ENCODE results near the gene MED20.
A peak's percentile ranks its signal among the peaks of the same experiment; 100 is the strongest.

The MED20 gene

DNA sequence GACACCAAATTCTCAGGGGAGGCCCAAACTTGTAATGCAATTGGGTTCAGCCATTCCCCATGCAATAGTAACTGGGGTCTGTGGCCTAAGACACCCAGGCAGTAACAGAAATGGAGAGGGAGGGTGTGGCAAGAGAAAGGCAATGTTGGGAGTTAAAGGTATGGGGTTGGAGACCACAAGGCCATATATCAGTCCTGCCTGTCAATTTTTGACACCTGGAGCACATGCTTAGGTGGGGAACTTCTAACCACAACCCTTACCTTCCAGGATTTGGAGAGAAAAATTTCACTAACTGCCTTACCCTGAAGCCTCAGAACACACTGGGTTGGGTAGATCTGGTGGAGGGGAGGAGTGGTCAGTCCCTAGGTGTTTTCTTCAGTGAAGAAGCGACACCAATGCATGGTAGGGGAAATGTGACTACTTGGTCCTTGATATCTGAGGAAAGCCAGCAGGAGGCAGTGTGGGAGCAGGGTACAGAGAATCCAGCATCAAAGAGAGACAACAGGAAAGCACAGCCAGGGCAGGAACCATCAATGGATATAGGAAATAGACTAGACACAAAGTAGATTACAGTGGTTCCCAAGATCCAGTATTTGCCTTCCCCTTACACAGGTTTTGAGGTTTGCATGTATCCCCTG is 18.9 kb downstream of the MED20 start:
- DNase-seq = peak; percentile 67

DNA sequence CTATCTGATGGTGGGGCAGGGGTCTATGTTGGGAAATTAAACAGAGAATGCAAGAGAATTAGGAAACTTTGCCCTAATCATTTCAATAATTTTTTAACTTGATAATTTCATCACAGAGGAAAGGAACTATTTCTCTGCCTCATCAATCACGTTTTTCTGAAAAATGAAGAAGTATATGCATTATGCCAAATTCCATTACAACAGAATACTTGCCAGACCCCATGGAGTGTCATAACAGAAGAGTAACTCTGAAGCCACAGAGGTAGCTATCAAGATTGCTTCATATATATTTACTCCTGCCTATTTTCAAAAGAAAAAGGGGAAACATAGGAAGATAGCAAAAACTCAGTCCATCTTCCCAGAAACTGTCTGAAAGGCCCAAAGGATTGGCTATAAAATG is 20.1 kb downstream of the MED20 start:
- no peak for DNase-seq

DNA sequence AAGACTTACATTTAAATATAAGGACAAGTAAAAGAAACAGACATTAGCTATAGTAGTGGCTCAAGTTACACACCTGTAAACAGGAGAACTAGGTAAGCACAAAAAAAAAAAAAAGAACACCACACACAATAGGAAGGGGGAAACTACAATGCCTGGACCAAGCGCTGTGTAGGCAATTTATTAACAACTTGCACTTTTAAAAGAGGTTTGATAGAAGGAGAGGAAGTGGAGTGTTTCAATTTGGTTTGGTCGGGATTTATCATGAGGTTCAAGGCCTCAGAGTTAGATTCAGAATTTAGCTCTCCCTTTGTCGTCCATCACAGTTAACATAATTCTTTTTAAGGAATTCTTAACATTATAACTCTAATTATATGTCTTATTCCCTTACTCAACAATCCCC is 24.7 kb downstream of the MED20 start:
- DNase-seq = no peak

DNA sequence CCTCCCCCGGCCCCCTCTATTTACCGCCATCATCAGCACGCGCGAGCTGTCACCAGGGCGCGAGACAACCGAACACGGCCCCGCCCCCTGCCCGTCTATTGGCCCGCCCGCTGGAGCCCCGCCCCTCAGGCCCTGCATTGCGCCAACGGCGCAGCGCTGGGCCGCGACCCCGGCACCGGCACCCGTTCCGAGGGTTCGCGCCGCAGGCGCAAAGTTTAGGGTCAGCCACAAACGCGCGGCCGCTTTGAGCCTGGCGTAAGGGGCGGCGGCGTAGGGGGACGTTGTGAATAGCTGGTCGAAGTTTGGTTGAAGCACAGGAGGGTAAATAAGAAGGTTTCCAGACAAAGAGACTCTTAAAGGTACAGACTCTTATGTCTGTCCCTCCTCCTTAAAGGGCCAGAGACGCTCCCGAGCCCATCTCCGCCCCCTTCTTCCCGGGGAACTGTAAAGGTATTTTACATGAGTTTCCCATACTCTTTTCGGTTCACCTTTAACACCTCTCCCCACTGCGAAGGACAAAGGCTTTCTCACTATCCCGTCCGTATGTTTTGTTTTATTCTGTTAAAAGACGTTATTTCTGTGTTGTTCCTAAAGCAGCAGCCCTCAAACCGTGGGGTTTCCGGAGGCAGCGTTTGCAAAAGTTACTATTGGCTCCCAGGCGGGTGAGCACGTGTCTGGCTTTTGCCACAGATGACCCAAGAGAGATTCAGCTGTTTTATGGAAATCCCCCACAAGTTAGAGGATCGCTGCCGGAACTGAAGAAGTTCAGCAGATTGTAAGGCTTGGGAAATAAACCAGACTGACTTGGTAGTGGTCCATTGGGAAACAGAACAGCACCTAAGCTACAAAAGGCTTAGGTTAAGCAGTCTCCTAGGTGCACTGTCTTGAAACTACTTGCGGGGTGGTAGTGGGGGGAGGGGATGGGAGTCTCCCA is 25.4 kb downstream of the MED20 start, which contains the start of gene USP49:
Gene USP49, minus strand, starts transcription at position 76 of the 934 bp plus-strand sequence. CDS start 88,392 bp downstream, outside the sequence.
- peak; percentile 92 for DNase-seq

DNA sequence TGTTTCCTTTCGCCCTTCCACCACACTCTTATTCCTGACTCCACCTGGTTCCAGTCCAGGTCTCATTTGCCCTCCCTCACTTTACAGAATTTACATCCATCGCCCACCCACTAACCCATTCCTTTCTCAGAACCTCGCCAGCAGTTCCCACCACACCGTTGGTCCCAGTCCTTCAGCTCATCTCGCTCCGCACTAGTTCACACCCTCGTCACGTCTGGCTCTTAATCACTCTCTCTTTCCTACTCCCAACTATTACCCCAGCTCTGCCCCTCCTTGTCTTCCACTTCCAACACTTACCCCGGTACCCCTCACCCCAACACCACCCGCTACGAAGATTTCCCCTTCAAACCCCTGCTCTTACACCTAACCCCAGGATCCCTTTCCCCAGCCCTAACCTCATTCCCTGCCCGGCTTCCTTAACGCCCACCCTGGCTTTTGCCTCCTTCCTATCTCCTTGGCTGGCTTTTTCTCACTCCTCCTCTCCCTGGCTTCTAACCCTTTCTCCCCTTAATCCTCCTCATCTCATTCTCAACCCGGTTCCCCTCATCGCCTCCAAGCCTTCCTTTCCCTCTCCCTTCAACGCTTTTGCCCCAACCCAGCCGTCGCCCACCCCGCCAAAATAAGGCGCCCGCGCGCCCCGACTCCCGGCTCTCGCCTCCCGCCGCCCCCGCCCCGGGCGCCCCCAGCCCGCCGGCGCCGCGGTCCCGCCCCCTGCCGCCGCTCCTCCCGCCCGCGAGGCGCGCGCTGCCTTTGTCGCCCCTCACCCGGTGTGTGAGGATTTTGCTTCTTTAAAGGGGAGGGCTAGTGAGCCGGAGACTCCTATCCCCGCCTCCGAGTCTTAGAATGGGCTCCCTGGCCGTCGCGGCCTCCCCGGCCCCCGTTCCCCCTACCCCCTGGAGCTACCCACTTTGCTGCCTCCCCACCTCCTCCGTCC is 26.3 kb downstream of the MED20 start:
- peak; percentile 13 for DNase-seq

DNA sequence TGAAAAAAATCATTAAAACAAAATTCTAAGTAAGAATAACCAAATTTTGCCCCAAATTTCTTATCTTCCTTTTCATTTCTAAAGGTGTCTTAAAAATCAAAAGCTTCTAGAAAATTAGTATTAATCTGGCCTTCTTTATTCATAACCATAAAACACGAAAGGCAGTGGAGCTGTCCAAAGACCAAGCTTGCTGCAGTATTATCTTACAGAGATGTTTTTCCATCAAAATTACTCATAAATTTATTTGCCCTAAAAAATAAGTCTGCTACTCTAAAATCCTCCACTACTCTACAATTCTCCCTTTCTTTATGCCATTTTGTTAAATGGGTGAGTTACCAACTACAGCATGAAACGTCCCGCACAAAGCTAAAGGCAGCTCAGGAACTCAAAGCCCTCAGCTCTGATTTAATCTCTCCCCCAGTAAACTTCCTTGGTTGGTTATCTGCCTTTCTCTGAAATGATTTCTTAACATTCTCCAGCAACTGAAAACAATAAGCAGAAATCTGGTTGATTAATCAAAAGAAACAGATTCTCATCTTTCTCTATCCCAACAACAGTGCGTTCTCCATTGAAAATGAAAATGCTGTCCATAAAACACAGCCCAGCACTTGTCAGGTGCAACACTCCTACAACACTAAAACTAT is 27.9 kb downstream of the MED20 start:
- no peak for DNase-seq

DNA sequence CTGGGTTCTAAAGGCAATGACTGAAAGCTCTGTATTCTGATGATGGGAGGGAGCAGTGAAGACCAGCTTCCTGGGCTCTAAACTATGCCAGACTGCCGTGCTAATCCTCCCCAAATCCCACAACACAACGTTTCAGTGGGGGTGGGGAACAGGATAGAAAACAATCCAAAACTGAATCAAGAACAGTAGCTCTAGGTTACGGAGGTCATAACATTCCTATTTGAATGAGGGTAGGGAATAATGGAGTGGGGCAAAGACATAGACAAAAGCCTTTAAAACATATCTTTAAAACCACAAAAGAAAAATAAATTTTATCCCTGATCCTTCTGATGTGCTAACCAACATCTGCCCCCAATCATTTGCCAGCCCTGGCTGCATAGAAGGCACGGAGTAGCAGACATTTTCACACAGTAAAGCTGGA is 33.6 kb downstream of the MED20 start:
- DNase-seq = no peak

DNA sequence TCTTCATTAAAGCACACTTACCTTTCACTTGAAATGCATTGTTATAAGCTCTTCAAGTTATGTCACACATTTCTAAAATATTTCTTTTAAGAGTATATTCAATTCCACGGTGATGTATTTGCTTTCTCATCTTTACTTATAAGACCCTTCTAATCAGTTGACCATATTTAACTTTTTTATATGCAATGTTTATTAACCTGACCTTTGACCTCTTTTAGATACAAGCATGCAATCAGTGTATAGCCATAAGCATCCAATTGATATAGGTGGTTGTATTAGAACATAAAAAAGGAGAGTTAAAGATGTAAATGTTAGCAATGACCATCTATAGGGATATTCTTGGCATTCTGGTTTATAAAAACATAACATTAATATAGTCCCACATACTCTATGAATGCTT is 35.0 kb downstream of the MED20 start:
- no peak for DNase-seq

DNA sequence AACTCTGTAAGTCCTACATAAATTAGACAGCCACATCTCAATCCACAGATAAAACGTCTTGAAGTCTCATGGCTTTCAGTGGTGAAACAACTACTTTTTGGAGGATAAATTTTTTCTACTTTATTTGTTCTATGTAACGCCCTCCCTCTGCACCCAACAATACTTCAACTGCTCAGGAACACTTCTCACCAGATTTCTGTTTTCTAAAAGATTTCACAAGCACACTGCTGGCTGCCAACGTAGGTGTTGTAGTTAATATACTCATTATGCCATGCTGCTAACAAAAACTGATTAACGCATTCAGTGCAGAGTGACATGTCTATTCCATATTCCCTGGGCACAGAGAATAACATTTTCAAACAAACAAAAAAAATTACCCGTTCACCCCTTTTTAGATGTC is 36.0 kb downstream of the MED20 start:
- DNase-seq = no peak

DNA sequence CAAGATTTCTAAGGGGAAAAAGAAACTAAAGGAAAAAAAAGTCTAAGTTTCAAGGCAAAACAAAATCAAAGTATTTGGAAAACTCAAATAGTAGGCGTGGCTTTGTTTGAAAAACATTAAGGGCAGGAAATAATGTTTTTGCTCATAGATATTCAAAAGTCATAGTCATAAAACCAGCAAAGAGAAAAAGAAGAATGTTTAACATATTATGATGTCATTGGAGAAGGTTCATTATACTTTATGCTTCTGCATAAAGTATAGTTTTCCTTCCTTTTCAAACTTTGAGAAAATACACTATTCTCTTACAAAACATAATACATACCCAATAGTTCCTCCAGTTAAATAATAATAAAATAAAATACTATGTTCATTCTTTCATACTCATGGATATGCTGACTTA is 39.4 kb downstream of the MED20 start:
- DNase-seq = no peak

DNA sequence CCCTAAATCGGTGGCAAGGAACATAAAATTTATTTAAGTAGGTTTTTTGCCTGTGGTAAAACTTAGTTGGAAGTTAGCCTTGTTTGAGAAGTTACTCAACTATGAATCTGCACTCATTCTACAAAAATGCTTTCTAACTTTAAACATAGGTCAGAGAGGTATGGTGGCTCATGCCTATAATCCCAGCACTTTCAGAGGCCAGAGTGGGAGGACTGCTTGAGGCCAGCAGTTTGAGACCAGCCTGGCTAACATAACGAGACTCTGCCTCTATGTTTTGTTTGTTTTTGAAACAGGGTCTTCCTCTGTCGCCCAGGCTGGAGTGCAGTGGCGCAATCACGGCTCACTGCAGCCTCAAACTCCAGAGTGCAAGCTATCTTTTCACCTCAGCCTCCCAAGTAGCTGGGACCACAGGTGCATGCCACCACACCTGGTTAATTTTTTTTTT is 42.0 kb downstream of the MED20 start:
- DNase-seq = no peak

DNA sequence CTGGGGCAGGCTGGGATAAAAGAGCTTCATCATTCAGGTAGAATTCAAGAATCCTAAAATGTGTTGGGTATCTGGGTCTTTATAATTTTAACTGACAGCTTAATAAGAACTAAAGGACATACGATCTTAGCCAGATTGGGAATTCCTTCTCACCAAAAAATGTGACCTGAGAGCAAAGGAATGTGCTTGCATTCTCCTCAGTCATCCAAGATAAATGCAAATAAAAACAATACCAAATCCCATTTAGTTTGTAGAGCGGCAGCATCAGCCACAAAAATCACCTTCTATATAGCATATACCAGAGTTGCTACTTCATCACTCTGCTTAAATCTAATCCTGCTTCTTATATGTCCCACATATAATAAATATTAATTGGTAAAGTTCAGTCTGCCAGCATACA is 42.7 kb downstream of the MED20 start:
- no peak for DNase-seq

DNA sequence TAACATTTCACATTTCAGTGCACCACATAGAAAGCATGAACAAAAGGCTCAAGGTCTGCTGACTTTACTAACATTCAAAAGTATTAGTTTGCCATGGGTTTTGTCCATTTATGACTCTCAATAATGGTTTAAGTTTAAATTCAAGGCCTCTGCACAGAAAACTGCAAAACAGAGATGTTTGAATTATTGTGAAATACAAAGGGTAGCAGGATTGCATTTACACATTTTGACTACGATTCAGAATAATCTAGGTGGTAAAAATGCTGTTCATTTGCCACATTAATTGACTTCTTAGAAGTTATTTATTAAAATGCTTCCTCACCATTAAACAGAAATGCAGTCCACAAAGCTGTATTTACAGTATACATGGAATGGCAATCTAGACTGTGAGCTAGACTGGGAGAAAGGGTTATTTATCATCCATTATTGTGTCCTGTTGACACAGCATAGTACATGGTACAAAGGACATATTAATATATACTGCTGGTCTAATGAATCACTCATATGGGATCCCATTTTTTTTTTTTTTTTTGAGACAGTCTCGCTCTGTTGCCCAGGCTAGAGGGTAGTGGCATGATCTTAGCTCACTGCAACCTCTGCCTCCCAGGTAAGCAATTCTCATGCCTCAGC is 43.8 kb downstream of the MED20 start:
- DNase-seq = no peak

DNA sequence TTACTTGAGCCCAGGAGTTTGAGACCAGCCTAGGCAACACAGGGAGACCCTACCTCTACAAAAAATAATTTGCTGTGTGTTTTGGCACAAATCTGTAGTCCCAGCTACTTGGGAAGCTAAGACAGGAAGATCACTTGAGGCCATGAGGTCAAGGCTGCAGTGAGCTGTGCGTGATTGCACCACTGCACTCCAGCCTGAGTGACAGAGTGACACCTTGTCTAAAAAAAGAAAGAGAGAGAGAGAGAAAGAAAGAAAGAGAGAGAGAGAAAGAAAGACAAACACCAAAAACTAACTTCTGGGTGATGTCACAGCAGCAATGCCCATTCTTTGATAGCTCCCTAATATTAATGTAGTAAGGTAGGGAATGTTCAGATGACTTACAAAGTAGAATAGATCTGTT is 46.2 kb downstream of the MED20 start:
- DNase-seq = no peak

DNA sequence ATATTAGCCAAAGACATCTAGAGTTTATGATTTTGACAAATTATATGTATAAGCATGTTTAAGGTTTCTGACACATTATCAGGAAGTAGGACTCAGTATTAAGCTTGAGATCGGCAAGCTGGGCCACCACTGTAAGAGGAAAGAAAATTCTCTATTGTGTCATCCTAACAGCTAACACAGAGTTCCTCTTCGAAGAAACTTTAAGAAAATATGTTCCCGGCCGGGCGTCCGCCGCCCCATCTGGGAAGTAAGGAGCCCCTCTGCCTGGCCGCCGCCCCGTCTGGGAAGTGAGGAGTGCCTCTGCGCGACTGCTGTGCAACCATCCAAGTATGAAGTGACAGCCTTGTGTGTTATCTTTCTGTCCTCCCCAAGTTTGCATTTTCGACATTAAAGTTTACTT is 48.8 kb downstream of the MED20 start:
- no peak for DNase-seq

DNA sequence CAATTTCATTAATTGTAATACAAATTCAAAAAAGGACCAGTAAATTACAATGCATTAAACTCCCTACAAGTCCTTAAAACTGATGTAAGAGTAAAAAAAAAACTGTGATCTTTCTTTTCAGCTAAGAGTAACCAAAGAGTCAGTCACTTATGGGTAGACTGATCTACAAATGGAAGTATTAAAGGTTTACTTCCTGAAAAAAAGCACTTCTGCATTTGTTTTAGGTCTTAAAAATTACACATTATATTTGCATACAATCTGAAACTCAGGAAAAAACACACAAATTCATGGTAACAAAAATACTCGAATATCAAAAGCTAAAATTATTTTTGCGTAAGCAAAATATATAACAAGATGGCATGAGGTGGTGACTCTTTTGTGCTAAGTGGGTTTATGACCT is 49.2 kb downstream of the MED20 start:
- no peak for DNase-seq

DNA sequence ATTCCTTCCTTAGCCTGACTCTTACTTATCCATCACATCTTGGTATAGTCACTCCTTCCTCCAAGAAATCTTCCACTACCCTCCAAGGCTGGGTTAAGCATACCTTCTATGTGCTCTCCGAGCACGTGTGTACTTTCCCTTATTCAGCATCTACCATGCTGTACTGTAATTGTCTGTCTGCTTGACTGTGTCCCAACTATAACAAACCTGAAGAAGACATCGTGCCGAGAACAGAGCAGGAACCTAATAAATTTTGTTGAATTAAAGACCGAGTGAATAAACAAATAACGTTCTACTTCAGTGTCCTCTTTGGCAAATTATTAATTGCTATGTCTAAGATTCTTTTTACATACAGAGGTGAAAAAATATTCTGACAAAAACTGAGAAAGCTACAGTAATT is 61.6 kb downstream of the MED20 start:
- no peak for DNase-seq

DNA sequence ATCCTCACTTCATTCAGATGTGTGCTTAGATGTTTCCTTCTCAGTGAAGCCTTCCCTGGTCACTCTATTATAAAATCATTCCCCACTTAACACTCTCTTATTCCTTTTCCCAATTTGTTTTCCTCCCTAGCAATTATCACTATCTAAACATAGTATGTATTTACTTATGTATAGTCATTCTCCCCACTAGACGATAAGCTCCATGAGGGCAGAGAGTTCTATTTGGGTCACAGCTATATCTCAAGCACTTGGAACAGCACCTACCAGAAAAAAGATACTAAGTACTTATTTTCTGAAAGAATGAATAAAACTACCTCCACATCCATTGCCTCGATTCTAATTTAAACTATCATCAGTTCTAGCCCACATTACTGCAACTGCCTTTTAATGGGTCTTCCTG is 62.2 kb downstream of the MED20 start:
- DNase-seq = no peak

Data from stimulated activated CD4-positive, alpha-beta T cell treated with anti-CD3 and anti-CD28 coated beads, Interleukin-4, amount 100 ng/mL, for 24 hours (primary cell).